Activated CD8-positive, alpha-beta memory T cell treated with anti-CD3 and anti-CD28 coated beads, Interleukin-2, amount 50 U/mL, for 4 hours (primary cell): ENCODE results near the gene NUSAP1.
"Not testable (repeated sequence)": the region's sequence is repeated elsewhere in the genome, so short reads cannot be mapped to it uniquely, and the experiment has no call there.

ENCODE experiments used
- DNase-seq: peaks from one replicate; pipeline ENCODE4 v3.0.0-alpha.2; 2020

The NUSAP1 gene

GRCh38 chr15:41332194-41333025, at the start of gene NUSAP1, which contains the start of gene OIP5:
NUSAP1 (plus strand) TSS chr15:41332881; CDS start chr15:41332958, 77 bp downstream.
OIP5 (minus strand) TSS chr15:41332591; CDS start chr15:41332561, 30 bp downstream.
- DNase-seq, result peak; percentile 94

GRCh38 chr15:41282980-41283652, 49.6 kb upstream of the NUSAP1 start:
- not testable (repeated sequence) for DNase-seq

GRCh38 chr15:41283653-41284426, 48.8 kb upstream of the NUSAP1 start:
- peak; percentile 97 for DNase-seq

GRCh38 chr15:41284427-41285177, 48.1 kb upstream of the NUSAP1 start:
- DNase-seq, result no peak

GRCh38 chr15:41285285-41285684, 47.4 kb upstream of the NUSAP1 start:
- no peak for DNase-seq

GRCh38 chr15:41286665-41287333, 45.9 kb upstream of the NUSAP1 start:
- no peak for DNase-seq

GRCh38 chr15:41288464-41288863, 44.2 kb upstream of the NUSAP1 start:
- DNase-seq, result no peak

- no peak for DNase-seq
These were observed 42.7 kb upstream of the NUSAP1 start for GRCh38 chr15:41289953-41290352.

GRCh38 chr15:41291065-41291631, 41.5 kb upstream of the NUSAP1 start:
- no peak for DNase-seq

GRCh38 chr15:41292521-41292920, 40.2 kb upstream of the NUSAP1 start:
- DNase-seq, result no peak

- not testable (repeated sequence) for DNase-seq
These were observed 31.5 kb upstream of the NUSAP1 start for GRCh38 chr15:41301139-41301538.

- no peak for DNase-seq
These were observed 31.1 kb upstream of the NUSAP1 start for GRCh38 chr15:41301587-41301986.

- no peak for DNase-seq
These were observed 28.4 kb upstream of the NUSAP1 start for GRCh38 chr15:41304149-41304770.

- no peak for DNase-seq
These were observed 25.0 kb upstream of the NUSAP1 start for GRCh38 chr15:41307679-41308078.

GRCh38 chr15:41309226-41309905, 23.3 kb upstream of the NUSAP1 start:
- no peak for DNase-seq

GRCh38 chr15:41320805-41321330, 11.8 kb upstream of the NUSAP1 start:
- not testable (repeated sequence) for DNase-seq

GRCh38 chr15:41323611-41324010, 9.1 kb upstream of the NUSAP1 start:
- DNase-seq, result no peak

- no peak for DNase-seq
These were observed 1.4 kb upstream of the NUSAP1 start for GRCh38 chr15:41331281-41331680.

GRCh38 chr15:41331833-41332193, 868 bp upstream of the NUSAP1 start:
- DNase-seq, result no peak

GRCh38 chr15:41333026-41333562, 413 bp downstream of the NUSAP1 start:
- no peak for DNase-seq
